Loucy (cell line): ENCODE results near the gene PTPRO.

Source experiments
- H2AFZ ChIP-seq: fragments of 200-600 bp; sonication (generic); 2 replicates; pipeline ENCODE4 v1.6.0; 2016; ENCODE audit warnings: antibody characterized with exemption, mild to moderate bottlenecking, low read length, moderate library complexity
- H3F3A ChIP-seq: fragments of 200-600 bp; 2 replicates; pipeline ENCODE4 v1.6.0; 2016; ENCODE audit warnings: antibody characterized with exemption, low read depth, mild to moderate bottlenecking
- H3K27me3 ChIP-seq: fragments of 200-600 bp; sonication (generic); 2 replicates; pipeline ENCODE4 v1.6.1; 2014; ENCODE audit warnings: low read length, mild to moderate bottlenecking; ENCODE audit not compliant: insufficient read depth, poor library complexity, severe bottlenecking
- H3K36me3 ChIP-seq: fragments of 200-600 bp; sonication (generic); 2 replicates; pipeline ENCODE4 v1.6.1; 2016; ENCODE audit warnings: low read length; ENCODE audit not compliant: insufficient read depth
- H3K4me1 ChIP-seq: fragments of 200-600 bp; sonication (generic); 2 replicates; pipeline ENCODE4 v1.5.1; 2014; ENCODE audit warnings: low read length, mild to moderate bottlenecking; ENCODE audit not compliant: insufficient read depth, poor library complexity, severe bottlenecking
- H3K4me2 ChIP-seq: fragments of 200-600 bp; sonication (generic); 2 replicates; pipeline ENCODE4 v1.6.0; 2014; ENCODE audit warnings: antibody characterized with exemption, low read length, low read depth, mild to moderate bottlenecking; ENCODE audit not compliant: poor library complexity, severe bottlenecking
- H3K4me3 ChIP-seq: fragments of 200-600 bp; sonication (generic); 2 replicates; pipeline ENCODE4 v1.5.1; 2014; ENCODE audit warnings: low read length, mild to moderate bottlenecking, mixed read lengths; ENCODE audit not compliant: poor library complexity, severe bottlenecking
- H3K79me2 ChIP-seq: fragments of 200-600 bp; sonication (generic); 2 replicates; pipeline ENCODE4 v1.6.1; 2014; ENCODE audit warnings: low read length; ENCODE audit not compliant: insufficient read depth
- H3K9ac ChIP-seq: fragments of 200-600 bp; sonication (generic); 2 replicates; pipeline ENCODE4 v1.6.0; 2014; ENCODE audit warnings: mild to moderate bottlenecking, low read depth, low read length, moderate library complexity; ENCODE audit not compliant: poor library complexity, severe bottlenecking
- H3K9me2 ChIP-seq: fragments of 200-600 bp; sonication (generic); replicated peaks from 2 replicates; pipeline ENCODE4 v1.6.1; 2016; ENCODE audit warnings: low read depth, low read length, mixed read lengths
- H3K9me3 ChIP-seq: fragments of 200-600 bp; sonication (generic); 2 replicates; pipeline ENCODE4 v1.6.1; 2014; ENCODE audit warnings: mild to moderate bottlenecking, antibody characterized with exemption, low read length, low read depth; ENCODE audit not compliant: insufficient read depth
- H4K20me1 ChIP-seq: fragments of 200-600 bp; sonication (generic); 2 replicates; pipeline ENCODE4 v1.6.0; 2014; ENCODE audit warnings: antibody characterized with exemption, low read length, mild to moderate bottlenecking; ENCODE audit not compliant: insufficient read depth, poor library complexity, severe bottlenecking
- EZH2phosphoT487 ChIP-seq: fragments of 200-600 bp; IDR thresholded peaks from 2 replicates; pipeline ENCODE4 v1.6.1; 2018; ENCODE audit warnings: antibody characterized with exemption, mild to moderate bottlenecking, moderate library complexity, borderline replicate concordance
- TF ChIP-seq, protein P1 (sequence below): fragments of 200-600 bp; sonication (generic); conservative IDR thresholded peaks from 2 replicates; pipeline ENCODE4 v1.5.1; 2014; ENCODE audit warnings: mild to moderate bottlenecking, antibody characterized with exemption, low read length

Gene PTPRO

DNA sequence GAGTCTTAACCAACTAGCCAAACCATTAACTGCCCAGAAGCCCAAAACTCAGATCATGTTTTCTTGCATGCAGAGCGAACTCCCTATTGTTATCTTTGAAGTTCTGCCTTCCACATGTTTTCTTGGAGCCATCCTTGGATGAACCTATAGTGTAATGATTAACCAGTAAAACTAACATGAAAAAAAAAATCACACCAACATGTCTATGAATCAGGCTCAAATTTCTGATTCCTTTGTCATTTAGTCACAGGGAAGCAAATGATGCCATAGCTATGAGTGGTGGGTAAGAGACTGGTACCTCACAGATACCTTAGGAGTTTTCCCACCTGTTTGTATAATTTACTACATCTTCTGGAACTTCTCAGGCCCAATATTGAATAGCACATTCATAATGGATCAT, 70.7 kb downstream of the PTPRO start:
- no peaks in the 10 kb centered on the region for H3K4me1 ChIP-seq
- H3K9ac ChIP-seq = no peak overlapping the region
- H3K4me2 ChIP-seq = no peak overlapping the region
- TF ChIP-seq, protein P1, sequence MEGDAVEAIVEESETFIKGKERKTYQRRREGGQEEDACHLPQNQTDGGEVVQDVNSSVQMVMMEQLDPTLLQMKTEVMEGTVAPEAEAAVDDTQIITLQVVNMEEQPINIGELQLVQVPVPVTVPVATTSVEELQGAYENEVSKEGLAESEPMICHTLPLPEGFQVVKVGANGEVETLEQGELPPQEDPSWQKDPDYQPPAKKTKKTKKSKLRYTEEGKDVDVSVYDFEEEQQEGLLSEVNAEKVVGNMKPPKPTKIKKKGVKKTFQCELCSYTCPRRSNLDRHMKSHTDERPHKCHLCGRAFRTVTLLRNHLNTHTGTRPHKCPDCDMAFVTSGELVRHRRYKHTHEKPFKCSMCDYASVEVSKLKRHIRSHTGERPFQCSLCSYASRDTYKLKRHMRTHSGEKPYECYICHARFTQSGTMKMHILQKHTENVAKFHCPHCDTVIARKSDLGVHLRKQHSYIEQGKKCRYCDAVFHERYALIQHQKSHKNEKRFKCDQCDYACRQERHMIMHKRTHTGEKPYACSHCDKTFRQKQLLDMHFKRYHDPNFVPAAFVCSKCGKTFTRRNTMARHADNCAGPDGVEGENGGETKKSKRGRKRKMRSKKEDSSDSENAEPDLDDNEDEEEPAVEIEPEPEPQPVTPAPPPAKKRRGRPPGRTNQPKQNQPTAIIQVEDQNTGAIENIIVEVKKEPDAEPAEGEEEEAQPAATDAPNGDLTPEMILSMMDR = no peak
- TF ChIP-seq EZH2phosphoT487 = no peak
- no peaks in the 10 kb centered on the region for H3K9me3 ChIP-seq
- no peaks in the 10 kb centered on the region for H4K20me1 ChIP-seq
- no peak overlapping the region for H3K4me3 ChIP-seq
- H3K79me2 ChIP-seq = no peaks in the 10 kb centered on the region
- no peaks in the 10 kb centered on the region for H3K9me2 ChIP-seq
- H3K36me3 ChIP-seq = no peaks in the 10 kb centered on the region
- no peaks in the 10 kb centered on the region for H3K27me3 ChIP-seq
- H2AFZ ChIP-seq = no peak overlapping the region
- H3F3A ChIP-seq = no peaks in the 10 kb centered on the region

DNA sequence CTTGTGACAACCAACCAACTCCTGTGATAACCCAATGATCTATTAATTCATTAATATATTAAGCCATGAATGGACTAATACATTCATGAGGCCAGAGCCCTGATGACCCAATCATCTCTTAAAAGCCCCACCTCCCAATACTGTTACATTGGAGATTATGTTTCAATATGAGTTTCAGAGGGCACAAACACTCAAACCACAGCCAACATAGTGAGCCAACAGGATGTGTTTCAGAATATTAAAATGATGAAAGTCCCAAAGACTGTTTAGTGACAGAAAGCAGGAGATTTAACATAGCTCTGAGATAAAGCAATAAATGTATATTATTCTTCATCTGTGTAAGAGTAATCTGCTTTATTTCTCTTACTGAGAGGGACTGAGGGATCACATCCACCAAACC, 71.7 kb downstream of the PTPRO start:
- Histone ChIP-seq H3K27me3 (no peaks in the 10 kb centered on the region), H3K9me3 (no peaks in the 10 kb centered on the region), H3F3A (no peaks in the 10 kb centered on the region), H3K4me2 (no peak overlapping the region), H3K36me3 (no peaks in the 10 kb centered on the region), H3K4me3 (no peak overlapping the region), H3K4me1 (no peaks in the 10 kb centered on the region), H3K9ac (no peak overlapping the region), H4K20me1 (no peaks in the 10 kb centered on the region), H2AFZ (no peak overlapping the region), H3K9me2 (no peaks in the 10 kb centered on the region), H3K79me2 (no peaks in the 10 kb centered on the region)
- TF ChIP-seq EZH2phosphoT487 = no peak
- TF ChIP-seq, protein P1 = no peak

DNA sequence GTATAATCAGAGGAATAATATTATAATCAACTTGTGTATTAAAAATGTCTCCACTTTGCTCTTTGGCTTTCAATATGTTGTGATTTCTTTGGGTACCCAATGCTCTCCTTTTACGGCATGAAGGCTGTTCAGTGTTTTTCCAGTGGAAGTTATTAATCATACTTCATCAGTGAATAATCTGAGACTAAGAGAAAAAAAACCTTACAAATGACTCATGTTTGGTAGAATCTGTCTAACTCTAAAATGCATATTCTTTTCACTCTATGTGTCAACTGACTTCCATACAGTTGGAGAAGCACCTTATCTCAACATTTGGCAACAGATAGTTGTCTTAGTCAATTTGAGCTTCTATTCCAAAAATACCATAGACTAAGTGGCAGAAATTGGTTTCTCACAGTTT, 82.2 kb downstream of the PTPRO start:
- Histone ChIP-seq H3K27me3 (no peaks in the 10 kb centered on the region), H3K4me2 (no peak overlapping the region), H2AFZ (no peak overlapping the region)

More for the DNA sequence above, 82.2 kb downstream of the PTPRO start:
- TF ChIP-seq EZH2phosphoT487 = no peak
- TF ChIP-seq, protein P1 = no peak
- Histone ChIP-seq H3K4me3 (no peak overlapping the region), H3K9me2 (no peaks in the 10 kb centered on the region), H3K4me1 (no peaks in the 10 kb centered on the region), H3K9me3 (no peaks in the 10 kb centered on the region), H3K9ac (no peak overlapping the region), H3K36me3 (no peaks in the 10 kb centered on the region), H3F3A (no peaks in the 10 kb centered on the region), H3K79me2 (no peaks in the 10 kb centered on the region), H4K20me1 (no peaks in the 10 kb centered on the region)
